Heart right ventricle (tissue), 16 donors: Measurements from ENCODE around the gene SMIM38. TPM values are rescaled to one million over a fixed set of nuclear protein-coding genes. Genes with fewer than 3 reads are reported as not detected.

ENCODE experiments used
- ATAC-seq, 8 donors: fragments of 200-7000 bp; cut with Tn5 transposase; one replicate each; pipeline ENCODE4 v1.9.1; 2020; ENCODE audit warnings: mild to moderate bottlenecking in 8 of 8, moderate library complexity in 8 of 8, moderate number of reproducible peaks in 1 of 8
- DNase-seq, 2 donors: peaks; one replicate each; pipeline ENCODE4 v3.0.0-alpha.2; 2020
- H3K27ac ChIP-seq, 10 donors: fragments of 200-600 bp; sonication (generic) in 2 of 10; one replicate each; pipeline versions ENCODE4 v1.5.0 to v1.8.0; 2020 to 2022; ENCODE audit warnings: mild to moderate bottlenecking in 3 of 10
- H3K27me3 ChIP-seq, 7 donors: fragments of 200-600 bp; one replicate each; pipeline ENCODE4 v1.8.0; 2021 to 2022; ENCODE audit warnings: mild to moderate bottlenecking in 2 of 7
- H3K36me3 ChIP-seq, 9 donors: fragments of 200-600 bp; sonication (generic) in 1 of 9; one replicate each; pipeline versions ENCODE4 v1.5.0 to v1.8.0; 2020 to 2022; ENCODE audit warnings: mild to moderate bottlenecking in 2 of 9
- H3K4me1 ChIP-seq, 9 donors: fragments of 200-600 bp; sonication (generic) in 1 of 9; one replicate each; pipeline versions ENCODE4 v1.5.0 to v1.8.0; 2020 to 2022; ENCODE audit warnings: mild to moderate bottlenecking in 4 of 9
- H3K4me3 ChIP-seq, 10 donors: fragments of 200-600 bp; sonication (generic) in 2 of 10; one replicate each; pipeline versions ENCODE4 v1.5.0 to v1.8.0; 2020 to 2022; ENCODE audit warnings: mild to moderate bottlenecking in 7 of 10, moderate library complexity in 2 of 10
- H3K9me3 ChIP-seq, 11 donors: fragments of 200-600 bp in 10 of 11; sonication (generic) in 2 of 11; one replicate each; pipeline versions ENCODE4 v1.5.0 to v1.8.0; 2013 to 2022; ENCODE audit warnings: mild to moderate bottlenecking in 2 of 11, control low read depth in 1 of 11, moderate library complexity in 1 of 11
- WGBS, 2 donors: extraction: QIAGEN DNeasy Blood & Tissue Kit; methylation state at CpG; one replicate each; pipeline ENCODE4 v1.1.7; 2013; ENCODE audit warnings: inconsistent platforms in 1 of 2; 5-methylcytosine and 5-hydroxymethylcytosine counted together
- intact Hi-C, 10 donors: fragments of 100-400 bp; cut with DNase I; formaldehyde crosslinking; loops; one replicate each; pipeline versions ENCODE4 v1.11.1 to v1.14.2; 2022
- polyA plus RNA-seq, 2 donors: library from polyadenylated mRNA; stranded (reverse); fragments of 200-250 nt; gene quantifications; one replicate each; pipeline ENCODE4 v1.2.3, GENCODE V29; 2013
- total RNA-seq, 10 donors: library from RNA; stranded (reverse); fragmentation: NEBNext Ultra II Directional in 3 of 10; extraction: Animal tissue kit (Norgen Biotek cat#: 25700) in 3 of 10; gene quantifications; one replicate each; pipeline versions ENCODE4 v1.2.1 to v1.2.4, GENCODE V29; 2021 to 2023
- TF ChIP-seq, protein P1 (sequence below), 9 donors: fragments of 200-600 bp; sonication (generic) in 2 of 9; IDR thresholded peaks; one replicate each; pipeline versions ENCODE4 v1.5.0 to v1.8.0; 2021 to 2022; ENCODE audit warnings: antibody characterized with exemption in 9 of 9, mild to moderate bottlenecking in 5 of 9, moderate library complexity in 1 of 9
- donor health status: Arrhythmogenic right ventricular cardiomyopathy.
- donor health status: ischemic (EF 13 %, LVEDD 7.1; RV severe dilation, severe dysfunction).
- donor health status: healthy with polysubstance abuse.
- donor health status: DM: no; HTN: yes; CAD: no.
- donor health status: DM: no; HTN: no; CAD: no.
- donor health status: ischemic (EF 25% LVEDD 6.9; RV normal size, moderate dysfunction).
- donor health status: ischemic (EF 25% LVEDD 5.7; RV mildly dilated, moderate dysfunction).
- donor health status: healthy.
- donor health status: DM: yes; HTN: yes; CAD: no.
- donor health status: Ischemic cardiomyopathy.
- donor health status: ischemic (EF 35%, LVEDD 5.7; RV mildly dilated, moderate dysfunction).
- donor health status: nonischemic (EF 11% LVEDD 7.7; RV severe dilation, severe dysfunction).
- donor health status: DM: yes; HTN: yes; CAD: no.
- donor health status: PGD.
- donor health status: ischemic (EF 29% LVEDD 5.4; RV normal size, mild dysfunction).
- donor health status: nonischemic (EF 23%, LVEDD 6.1; RV moderate dilation, normal function).

Gene SMIM38
- total and polyA plus RNA-seq, 12 donors, result 0.07 to 0.56 (median 0.18) TPM; not detected in 1

DNA sequence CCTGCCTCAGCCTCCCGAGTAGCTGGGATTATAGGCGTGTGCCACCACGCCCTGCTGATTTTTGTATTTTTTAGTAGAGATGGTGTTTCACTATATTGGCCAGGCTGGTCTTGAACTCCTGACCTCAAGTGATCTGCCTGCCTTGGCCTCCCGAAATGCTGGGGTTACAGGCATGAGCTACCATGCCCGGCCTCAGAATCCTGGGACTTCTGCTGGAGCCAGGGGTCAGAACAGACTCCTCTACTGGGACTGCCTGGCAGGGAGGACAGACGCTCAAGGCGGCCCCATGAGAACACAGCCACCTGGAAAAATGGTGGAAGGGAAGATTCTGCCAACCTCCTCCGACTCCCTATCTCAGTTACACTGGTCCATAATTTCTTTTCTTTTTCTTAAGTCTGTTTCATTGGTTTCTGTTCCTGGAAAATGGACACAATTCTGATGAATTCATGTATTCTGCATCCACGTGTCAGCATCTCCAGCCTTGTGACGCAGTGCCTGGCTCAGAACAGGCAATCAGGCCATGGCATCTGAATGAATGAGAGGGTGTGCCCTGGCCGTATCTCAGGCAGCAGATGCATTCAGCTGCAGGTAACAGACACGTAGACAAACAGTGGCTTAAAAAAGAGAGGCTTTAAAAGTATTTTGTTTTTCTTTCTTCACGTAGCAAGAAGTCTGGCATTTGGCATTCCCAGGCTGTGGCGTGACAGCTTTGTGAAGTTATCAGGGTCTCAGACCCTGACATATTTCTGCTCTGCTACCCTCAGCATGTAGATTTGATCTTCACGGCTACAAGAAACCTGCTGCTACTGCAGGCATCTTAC lies 4.8 kb downstream of the SMIM38 start:
- TF ChIP-seq, protein P1, sequence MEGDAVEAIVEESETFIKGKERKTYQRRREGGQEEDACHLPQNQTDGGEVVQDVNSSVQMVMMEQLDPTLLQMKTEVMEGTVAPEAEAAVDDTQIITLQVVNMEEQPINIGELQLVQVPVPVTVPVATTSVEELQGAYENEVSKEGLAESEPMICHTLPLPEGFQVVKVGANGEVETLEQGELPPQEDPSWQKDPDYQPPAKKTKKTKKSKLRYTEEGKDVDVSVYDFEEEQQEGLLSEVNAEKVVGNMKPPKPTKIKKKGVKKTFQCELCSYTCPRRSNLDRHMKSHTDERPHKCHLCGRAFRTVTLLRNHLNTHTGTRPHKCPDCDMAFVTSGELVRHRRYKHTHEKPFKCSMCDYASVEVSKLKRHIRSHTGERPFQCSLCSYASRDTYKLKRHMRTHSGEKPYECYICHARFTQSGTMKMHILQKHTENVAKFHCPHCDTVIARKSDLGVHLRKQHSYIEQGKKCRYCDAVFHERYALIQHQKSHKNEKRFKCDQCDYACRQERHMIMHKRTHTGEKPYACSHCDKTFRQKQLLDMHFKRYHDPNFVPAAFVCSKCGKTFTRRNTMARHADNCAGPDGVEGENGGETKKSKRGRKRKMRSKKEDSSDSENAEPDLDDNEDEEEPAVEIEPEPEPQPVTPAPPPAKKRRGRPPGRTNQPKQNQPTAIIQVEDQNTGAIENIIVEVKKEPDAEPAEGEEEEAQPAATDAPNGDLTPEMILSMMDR (IDR thresholded peaks at IDR 0.05), result no peak
- no peak for ATAC-seq
- Histone ChIP-seq H3K9me3 (peaks cover 0 to 20% (median 0%) of the 10 kb centered on the region in 11 donors), H3K36me3 (no peaks in the 10 kb centered on the region), H3K27ac (peak overlapping the region in 6 of 10 donors; percentile 24 to 77 (median 68)), H3K27me3 (peaks cover 0 to 16% (median 0%) of the 10 kb centered on the region in 7 donors), H3K4me3 (no peak overlapping the region), H3K4me1 (peaks cover 20 to 56% (median 39%) of the 10 kb centered on the region in 9 donors)
- DNase-seq, result no peak
- WGBS, 2 donors, result 80% methylated on average over 15 of the region's 15 CpGs
- intact Hi-C loops, result no loop called here

DNA sequence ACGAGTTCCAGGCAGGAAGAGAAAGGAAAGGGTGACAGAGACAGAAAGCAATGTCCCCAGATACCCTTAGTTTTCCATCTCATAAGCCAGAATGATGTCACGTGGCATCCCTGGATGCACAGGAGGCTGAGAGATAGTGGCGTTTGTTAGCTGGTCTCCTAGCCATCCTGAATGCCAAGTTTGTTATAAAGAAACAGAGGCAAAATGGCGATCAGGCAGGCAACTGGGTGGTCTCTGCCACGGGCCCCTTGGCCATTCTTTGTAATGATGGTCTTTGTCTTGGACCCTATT lies 5.3 kb downstream of the SMIM38 start:
- Histone ChIP-seq H3K4me3 (no peak overlapping the region), H3K4me1 (peaks cover 20 to 55% (median 34%) of the 10 kb centered on the region in 9 donors), H3K27ac (peak overlapping the region in 6 of 10 donors; percentile 24 to 77 (median 68)), H3K36me3 (no peaks in the 10 kb centered on the region), H3K9me3 (peaks cover 0 to 20% (median 0%) of the 10 kb centered on the region in 11 donors), H3K27me3 (peaks cover 0 to 16% (median 0%) of the 10 kb centered on the region in 7 donors)
- TF ChIP-seq, protein P1 (IDR thresholded peaks at IDR 0.05), result no peak
- 45 to 49% methylated on average over 5 of the region's 5 CpGs for WGBS, 2 donors
- DNase-seq (peak in 1 of 2 donors; percentile 54), ATAC-seq (peak in 6 of 8 donors; percentile 12 to 72 (median 60))
- intact Hi-C loops, result no loop called here

DNA sequence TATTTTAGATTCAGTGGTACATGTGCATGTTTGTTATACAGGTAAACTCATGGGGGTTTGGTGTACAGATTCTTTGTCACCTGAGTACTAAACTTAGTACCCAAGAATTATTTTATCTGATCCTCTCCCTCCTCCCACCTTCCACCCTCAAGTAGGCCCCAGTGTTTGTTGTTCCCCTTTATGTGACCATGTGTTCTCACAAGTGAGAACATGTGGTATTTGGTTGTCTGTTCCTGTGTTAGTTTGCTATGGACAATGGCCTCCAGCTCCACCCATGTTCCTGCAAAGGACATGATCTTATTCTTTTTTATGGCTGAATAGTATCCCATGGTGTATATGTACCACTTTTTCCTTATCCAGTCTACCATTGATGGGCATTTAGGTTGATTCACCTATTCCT lies 6.8 kb downstream of the SMIM38 start:
- peaks cover 0 to 20% (median 0%) of the 10 kb centered on the region in 11 donors for H3K9me3 ChIP-seq
- no peak overlapping the region for H3K4me3 ChIP-seq
- no peaks in the 10 kb centered on the region for H3K36me3 ChIP-seq
- TF ChIP-seq, protein P1 (IDR thresholded peaks at IDR 0.05), result no peak
- H3K27me3 ChIP-seq, result peaks cover 0 to 5% (median 0%) of the 10 kb centered on the region in 7 donors
- no peak overlapping the region for H3K27ac ChIP-seq
- peaks cover 15 to 55% (median 31%) of the 10 kb centered on the region in 9 donors for H3K4me1 ChIP-seq
- no peak for DNase-seq
- intact Hi-C loops, result no loop called here
- no peak for ATAC-seq

GRCh38 chr11:69163842-69164241 lies 8.1 kb downstream of the SMIM38 start:
- intact Hi-C loops, result no loop called here
- DNase-seq, result no peak
- peaks cover 9 to 42% (median 23%) of the 10 kb centered on the region in 9 donors for H3K4me1 ChIP-seq
- H3K4me3 ChIP-seq, result no peak overlapping the region
- no peak overlapping the region for H3K27ac ChIP-seq
- H3K27me3 ChIP-seq, result no peaks in the 10 kb centered on the region
- peaks cover 0 to 20% (median 0%) of the 10 kb centered on the region in 11 donors for H3K9me3 ChIP-seq
- TF ChIP-seq, protein P1 (IDR thresholded peaks at IDR 0.05), result no peak
- WGBS, 2 donors, result 96 to 98% methylated on average over 1 of the region's 1 CpG
- no peaks in the 10 kb centered on the region for H3K36me3 ChIP-seq
- ATAC-seq, result no peak
